LNCaP clone FGC (cell line): Measurements from ENCODE around the gene RABGGTA.
A peak's percentile ranks its signal among the peaks of the same experiment; 100 is the strongest.

Source experiments
- DNase-seq: peaks from one replicate; pipeline ENCODE4 v3.0.0-alpha.2; 2011; ENCODE audit warnings: low read depth
- H3K4me3 ChIP-seq: 2 replicates; pipeline ENCODE4 v1.5.1; 2011; ENCODE audit warnings: mild to moderate bottlenecking, low read depth, low read length, control low read depth
- CTCF ChIP-seq: IDR thresholded peaks from 2 replicates; pipeline ENCODE4 v1.5.1; 2012; ENCODE audit warnings: mild to moderate bottlenecking; ENCODE audit not compliant: control insufficient read depth, insufficient read depth; ENCODE audit errors: extremely low read depth

RABGGTA gene

GRCh38 chr14:24313913-24314312, 42.5 kb upstream of the RABGGTA start:
- no peak for TF ChIP-seq CTCF
- no peak overlapping the region for H3K4me3 ChIP-seq
- DNase-seq, result no peak

- no peak for TF ChIP-seq CTCF
- DNase-seq, result no peak
- H3K4me3 ChIP-seq, result no peak overlapping the region
Observed at GRCh38 chr14:24312736-24313507, 41.5 kb upstream of the RABGGTA start.

- TF ChIP-seq CTCF, result no peak
- DNase-seq, result no peak
- H3K4me3 ChIP-seq, result no peak overlapping the region
Observed at GRCh38 chr14:24311837-24312615, 40.6 kb upstream of the RABGGTA start.

- peak within 1 kb of the TSS; percentile 44 for H3K4me3 ChIP-seq
- DNase-seq, result peak; percentile 71
- TF ChIP-seq CTCF, result peak; percentile 67
Observed at GRCh38 chr14:24310646-24311604, 39.5 kb upstream of the RABGGTA start, which contains the start of gene LTB4R. Gene LTB4R (plus strand): TSS chr14:24311502. CDS start chr14:24315652, 4,150 bp downstream.

GRCh38 chr14:24310265-24310645, 38.9 kb upstream of the RABGGTA start:
- TF ChIP-seq CTCF, result no peak
- peak overlapping the region; percentile 44 for H3K4me3 ChIP-seq
- no peak for DNase-seq

- no peak for TF ChIP-seq CTCF
- no peak for DNase-seq
- peak within 1 kb of the TSS; percentile 44 for H3K4me3 ChIP-seq
Observed at GRCh38 chr14:24309538-24310264, 38.3 kb upstream of the RABGGTA start, which contains the start of gene LTB4R2. Gene LTB4R2 (plus strand): TSS chr14:24310140. CDS start chr14:24310665, 525 bp downstream.
